Activated CD4-positive, CD25-positive, alpha-beta regulatory T cell (primary cell): Measurements from ENCODE around the gene TBX4.
A peak's percentile ranks its signal among the peaks of the same experiment; 100 is the strongest.

ENCODE experiments used
- DNase-seq, 4 experiments: peaks; one replicate each; lab custom pipeline; 2025; lab: John Stamatoyannopoulos, UW

TBX4 gene

DNA sequence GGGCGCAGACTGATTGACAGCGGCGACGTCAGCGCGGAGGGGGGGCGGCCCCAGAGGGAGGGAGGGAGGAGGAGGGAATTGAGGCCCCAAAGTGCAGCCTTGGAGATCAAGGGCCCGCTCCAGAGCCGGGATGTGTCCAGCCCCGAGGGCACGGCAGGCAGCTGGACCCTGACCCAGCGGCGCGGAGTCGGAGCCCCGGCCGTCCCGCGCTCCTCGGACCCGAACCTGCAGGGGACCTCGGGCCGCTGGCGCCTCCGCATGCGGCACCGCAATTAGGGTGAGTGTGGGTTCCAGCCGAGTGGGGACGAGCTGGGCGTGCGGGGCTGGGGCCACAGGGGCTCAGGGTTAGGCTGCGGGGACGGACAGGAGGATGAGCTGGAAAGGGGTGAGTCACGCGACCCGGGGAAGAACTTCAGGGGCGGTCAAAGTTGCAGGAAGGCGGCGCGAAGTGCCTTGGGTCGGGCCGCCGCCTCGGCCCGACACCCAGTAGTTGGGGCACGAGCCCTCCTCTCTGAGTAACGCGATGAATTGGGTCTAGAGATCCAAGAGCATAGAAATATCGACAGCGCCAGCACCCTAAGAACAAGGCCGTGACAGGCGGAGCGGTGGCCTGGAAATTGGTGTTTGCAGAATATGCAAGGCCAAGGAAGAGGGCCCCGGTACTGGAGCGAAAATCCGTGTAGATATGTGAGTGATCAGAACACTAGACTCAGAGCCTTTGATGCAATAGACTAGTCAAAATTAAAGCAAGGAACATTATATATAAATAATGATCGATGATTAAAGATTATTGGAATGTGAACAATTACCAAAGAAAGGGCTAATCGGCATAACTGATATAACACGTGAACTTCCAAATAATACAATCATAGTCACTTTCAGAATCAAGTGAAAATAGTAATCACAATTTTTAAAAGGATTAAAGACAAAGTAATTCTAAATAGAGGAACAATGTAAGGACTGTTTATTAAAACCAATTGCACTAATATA is at the start of gene TBX4:
Gene TBX4 (plus strand): TSS at position 122 of the 990 bp plus-strand sequence. CDS start 4,069 bp downstream, outside the sequence.
- no peak for DNase-seq

DNA sequence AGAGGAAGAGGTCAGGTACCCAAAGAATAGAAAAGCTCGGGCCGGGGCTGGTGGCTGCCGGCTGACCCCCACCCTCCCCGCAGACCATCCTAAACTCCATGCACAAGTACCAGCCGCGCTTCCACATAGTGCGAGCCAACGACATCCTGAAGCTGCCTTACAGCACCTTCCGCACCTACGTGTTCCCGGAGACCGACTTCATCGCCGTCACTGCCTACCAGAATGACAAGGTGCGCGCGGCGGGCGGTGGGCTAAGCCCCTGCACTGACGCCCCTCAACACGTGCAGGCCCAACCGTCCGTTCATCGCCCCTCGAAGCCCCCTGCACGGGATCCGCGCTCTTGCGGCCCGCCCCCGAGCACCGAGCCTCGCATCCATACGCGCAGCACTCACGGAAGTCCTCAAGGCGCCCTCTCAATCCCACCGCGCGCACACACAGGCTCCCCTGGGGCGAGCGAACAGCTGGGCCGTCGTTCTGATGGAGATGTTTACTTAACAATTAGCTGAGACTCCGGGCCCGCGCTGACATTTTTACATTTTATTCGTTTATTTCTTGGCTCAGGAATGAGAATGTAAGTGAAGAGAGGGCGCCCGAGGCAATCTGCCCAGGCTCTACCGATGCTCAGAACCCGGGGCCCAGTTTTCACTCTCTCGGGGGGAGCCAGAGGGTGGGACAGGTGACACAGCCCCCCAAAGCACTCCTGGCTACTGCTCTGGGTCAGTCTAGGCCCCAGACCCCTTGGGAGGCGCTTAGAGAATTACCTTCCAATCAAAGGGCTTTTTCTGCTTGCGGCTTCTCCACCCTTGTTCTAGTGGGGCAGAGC is 49.0 kb upstream of the TBX4 start:
- no peak for DNase-seq

DNA sequence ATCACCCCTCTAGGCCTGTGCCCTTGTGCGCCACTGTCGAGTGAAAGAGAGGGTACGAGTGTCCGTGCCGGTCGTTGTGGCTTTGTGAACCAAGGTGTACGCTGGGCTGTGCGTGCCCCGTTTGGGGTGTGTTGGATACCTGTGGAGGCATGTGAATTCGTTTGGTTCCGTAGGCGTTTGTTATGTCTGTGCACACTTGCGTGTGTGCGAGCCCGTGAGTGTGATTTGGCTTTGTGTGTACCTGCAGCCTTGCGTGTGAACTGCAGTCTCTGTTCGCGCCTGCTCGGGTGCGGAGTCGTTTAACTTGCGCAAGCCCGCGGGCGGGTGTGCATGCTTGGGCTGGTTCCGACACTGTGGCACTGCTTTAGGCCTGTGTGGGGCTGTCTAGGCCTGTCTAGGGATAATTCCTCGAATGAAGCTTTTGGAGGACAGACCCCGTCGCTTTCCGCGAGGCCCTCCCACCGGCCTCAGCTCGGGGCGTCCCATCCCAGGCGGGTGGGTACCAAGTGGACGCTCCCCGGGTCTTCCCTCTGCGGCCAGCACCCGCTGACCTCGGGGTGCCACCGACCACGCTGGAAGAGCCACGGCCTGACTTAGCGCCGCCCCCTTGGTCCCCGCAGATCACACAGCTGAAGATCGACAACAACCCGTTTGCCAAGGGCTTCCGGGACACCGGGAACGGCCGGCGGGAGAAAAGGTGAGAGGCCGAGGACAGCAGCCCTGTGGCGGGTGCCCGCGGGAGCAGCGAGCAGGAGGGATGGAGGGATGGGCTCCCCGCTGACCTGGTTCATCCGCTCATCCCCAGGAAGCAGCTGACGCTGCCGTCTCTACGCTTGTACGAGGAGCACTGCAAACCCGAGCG is 48.2 kb upstream of the TBX4 start:
- DNase-seq = no peak

DNA sequence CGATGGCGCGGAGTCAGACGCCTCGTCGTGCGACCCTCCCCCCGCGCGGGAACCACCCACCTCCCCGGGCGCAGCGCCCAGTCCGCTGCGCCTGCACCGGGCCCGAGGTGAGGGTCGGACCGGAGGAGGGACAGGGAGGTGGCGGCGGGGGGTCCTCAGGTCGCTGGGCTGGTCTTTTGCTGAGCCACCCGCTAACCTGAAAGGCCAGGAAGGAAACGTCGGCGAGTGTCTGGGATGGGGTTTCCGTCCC is 47.6 kb upstream of the TBX4 start:
- no peak for DNase-seq

DNA sequence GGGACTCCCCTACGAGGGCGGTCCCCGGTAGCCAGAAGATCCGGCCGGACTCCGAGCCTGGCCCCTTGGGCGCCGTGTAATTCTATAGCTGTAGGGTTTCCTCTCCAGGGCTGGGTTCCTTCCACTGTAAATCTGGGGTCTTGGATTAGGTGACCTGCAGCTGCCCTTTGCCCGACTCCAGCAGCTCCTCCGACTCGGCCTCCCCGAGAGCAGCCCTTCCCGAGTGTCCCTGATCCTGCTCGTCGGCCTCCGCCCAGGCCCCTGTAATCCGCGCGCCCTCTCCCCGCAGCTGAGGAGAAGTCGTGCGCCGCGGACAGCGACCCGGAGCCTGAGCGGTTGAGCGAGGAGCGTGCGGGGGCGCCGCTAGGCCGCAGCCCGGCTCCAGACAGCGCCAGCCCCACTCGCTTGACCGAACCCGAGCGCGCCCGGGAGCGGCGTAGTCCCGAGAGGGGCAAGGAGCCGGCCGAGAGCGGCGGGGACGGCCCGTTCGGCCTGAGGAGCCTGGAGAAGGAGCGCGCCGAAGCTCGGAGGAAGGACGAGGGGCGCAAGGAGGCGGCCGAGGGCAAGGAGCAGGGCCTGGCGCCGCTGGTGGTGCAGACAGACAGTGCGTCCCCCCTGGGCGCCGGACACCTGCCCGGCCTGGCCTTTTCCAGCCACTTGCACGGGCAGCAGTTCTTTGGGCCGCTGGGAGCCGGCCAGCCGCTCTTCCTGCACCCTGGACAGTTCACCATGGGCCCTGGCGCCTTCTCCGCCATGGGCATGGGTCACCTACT is 47.1 kb upstream of the TBX4 start:
- DNase-seq = no peak

DNA sequence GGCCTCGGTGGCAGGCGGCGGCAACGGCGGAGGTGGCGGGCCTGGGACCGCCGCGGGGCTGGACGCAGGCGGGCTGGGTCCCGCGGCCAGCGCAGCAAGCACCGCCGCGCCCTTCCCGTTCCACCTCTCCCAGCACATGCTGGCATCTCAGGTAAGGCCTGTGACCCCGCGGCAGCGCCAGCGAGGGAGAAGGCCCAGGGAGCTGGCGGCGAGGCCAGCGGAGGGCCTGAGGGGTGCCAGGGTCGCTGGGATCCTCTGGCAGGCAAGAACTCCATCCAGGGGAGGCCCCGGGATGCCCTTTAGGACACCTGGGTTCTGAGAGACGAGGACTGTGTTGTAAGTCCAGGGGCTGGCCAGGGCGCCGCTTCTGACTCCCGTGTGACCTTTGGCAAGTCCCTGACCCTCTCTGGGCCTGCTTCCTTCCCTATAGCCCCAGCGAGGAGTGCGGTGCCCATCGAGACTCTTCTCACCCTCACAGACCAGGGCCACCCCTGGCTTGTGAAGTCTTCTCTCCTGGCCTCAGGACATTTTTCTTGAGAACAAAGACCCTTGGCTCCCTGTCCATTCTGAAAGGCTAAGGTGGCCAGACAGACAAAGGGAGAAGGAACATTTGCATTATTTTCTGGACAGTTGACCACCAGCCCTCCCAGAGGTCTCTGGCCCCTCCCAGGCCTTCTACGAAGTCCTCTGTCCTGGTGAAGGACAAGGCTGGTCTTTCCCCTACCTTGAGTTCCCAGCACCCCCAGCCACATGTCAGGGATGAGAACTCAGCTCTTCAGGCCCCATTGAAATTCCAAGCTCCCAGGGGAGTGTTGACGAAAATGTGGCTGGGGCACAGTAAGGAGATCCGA is 46.3 kb upstream of the TBX4 start:
- no peak for DNase-seq

DNA sequence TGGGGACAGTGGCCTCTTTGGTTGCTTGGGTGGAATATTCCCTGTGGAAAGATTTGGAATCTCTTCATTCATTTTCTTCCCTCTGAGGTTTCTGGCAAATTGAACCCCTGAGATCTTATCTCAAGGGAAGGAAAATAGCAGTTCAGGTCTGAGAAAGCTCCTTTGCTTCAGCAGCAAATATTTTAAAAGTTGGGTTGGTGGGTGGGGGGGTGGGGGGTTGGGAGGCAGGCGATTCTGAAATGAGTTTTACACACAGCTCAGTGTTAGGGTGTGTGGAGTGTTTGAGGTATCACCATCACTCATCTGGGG is 45.7 kb upstream of the TBX4 start:
- DNase-seq = no peak

DNA sequence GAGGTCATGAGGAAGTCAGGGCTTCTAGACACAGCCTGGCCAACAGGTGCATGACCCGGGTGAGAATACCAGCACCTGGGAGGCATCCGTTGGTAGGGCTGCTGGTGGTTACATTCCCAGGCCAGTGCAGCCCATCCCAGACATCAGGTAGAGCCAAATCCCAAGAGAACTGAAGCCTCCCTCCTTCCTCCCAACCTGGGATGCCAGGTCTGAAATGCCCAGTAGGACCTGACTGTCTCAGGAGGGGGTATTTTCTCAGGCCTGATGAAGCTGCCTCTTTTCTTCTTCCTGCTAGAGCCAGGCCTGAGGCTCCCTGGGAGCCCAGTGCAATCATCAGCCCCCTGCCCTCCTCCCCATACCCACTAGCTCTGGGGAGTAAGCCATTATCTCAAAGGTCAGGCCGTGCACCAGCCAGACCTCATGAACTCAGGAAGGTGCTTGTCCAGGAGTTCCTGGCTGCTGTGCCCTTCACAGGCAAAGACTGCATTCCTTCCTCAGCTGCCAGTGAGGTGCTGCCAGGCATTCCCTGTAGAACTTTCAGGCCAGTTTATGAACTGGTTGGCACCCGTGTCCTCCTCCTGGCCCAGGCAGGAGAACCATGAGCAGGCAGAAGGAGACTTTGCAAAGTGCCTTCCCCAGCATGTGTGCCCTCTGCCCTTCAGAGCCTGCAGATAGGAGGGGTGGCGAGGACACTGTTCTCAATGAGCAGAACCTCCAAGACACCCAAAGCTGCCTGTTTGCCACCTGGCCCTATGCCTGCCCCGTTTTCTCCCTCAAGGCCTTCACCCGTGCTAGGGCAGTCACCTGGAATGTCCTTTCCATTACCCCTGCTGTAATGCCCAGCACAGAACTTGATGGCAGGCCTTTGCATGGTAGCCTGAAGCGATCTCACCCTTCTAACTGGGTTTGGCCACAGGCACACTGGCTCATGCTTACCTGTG is 45.0 kb upstream of the TBX4 start:
- no peak for DNase-seq

DNA sequence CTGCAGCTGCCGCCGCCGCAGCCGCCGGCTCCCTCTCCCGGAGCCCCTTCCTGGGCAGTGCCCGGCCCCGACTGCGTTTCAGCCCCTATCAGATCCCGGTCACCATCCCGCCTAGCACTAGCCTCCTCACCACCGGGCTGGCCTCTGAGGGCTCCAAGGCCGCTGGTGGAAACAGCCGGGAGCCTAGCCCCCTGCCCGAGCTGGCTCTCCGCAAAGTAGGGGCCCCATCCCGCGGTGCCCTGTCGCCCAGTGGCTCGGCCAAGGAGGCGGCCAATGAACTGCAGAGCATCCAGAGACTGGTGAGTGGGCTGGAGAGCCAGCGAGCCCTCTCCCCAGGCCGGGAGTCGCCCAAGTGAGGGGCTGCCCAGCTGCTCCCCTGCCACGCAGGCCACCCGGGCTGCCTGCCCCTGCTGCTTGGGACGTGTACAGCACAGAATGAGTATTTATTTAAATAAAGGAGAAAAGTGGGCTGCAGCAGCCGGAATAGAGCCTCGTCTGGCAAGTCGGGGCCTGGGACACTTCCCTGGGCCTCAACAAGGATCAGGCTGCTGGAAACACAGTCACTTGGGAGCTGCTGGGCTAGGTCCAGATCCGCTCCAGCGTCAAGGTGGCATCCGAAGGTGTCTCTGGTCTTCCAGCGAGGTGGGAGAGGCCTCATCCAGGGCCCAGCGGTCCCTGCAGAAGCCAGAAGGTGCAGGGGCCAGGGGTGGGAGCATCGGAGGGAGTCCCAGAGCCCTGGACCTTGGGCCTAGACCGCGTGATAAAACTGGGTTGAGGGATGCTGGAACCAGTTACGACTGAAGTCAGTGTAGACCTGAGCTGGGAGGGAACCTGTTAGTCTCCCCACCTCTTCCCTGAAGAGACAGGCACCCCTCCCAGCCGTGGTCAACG is 43.8 kb upstream of the TBX4 start:
- DNase-seq = no peak

DNA sequence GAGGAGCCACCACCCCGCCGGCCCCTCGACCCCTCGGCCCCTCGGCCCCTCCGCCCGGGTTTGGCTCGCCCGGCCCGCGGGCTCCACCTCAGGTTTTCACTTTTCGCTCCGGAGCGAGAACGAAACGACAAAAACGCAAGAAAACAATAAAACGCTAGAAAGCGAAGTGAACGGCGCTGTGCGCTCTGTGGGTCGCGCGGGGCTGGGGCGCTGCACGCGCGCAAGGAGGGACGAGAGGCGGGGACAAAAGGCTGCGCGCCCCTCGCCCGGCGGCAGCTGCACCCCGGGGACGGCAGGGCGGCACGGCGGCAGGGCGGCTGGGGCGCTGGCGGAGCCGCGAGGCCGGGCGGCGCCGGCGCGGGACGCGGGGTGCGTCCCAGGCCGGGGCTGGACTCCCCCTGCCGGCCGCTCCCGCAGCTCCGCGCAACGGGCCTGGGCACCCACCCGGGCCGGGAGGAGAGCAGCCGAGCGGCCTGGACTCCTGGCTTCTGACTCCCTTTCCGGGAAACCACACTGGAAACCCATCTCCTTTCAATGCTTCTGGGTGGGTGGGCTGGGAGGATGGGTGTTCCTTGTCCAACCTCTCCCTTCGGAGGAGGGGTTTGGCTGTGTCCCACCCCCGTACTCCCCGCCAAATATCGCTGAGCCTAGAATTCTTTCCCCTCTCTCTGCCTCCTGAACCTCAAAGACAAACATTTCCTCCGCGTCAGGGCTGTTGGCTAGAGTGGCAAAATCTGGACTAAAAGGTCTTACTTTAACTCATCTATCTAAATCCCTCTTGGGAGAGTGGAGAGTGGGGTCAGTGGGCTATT is 42.7 kb upstream of the TBX4 start:
- no peak for DNase-seq

DNA sequence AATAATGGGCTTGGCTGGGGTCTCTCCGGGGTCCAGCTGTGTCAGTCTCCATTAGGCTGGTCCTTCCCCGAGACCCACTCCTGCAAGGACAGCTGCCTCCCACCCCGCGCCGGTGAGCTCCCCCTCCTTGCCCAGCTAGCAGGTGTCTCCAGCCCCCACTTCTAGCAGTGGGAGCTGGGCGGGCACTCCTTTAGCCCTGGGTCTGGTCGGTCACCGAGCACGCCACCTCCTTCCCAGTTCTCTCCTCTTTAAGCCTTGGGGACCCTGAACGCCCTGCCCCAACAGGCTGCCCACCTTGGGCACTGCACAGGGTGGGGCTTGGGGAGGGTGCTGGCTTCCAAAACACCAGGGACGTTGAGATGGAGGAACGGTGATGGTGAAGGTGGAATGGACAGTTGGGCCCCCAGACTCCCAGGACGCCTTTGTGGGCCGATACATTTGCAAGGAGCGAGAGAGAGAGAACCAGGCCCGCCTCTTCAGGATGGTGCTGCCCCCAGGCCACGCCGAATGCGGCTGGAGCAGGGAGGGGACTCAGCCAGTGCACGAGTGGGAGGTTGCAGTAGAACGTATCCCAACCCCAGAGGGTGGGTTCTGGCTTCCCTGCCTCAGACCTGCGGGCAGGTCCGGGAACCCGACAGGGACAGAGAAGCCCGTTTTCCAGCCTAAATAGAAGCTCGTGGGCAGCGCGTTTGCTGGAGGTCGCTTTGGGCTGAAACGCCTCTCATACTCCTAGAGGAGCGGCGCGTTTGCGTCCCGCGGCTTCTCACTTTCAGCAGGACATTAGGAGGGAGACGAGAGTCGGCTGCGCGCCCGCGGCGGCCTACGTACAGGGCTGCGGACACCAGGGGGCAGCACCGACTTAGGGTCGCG is 41.8 kb upstream of the TBX4 start:
- peak; percentile 50 to 63 (median 56) for DNase-seq

DNA sequence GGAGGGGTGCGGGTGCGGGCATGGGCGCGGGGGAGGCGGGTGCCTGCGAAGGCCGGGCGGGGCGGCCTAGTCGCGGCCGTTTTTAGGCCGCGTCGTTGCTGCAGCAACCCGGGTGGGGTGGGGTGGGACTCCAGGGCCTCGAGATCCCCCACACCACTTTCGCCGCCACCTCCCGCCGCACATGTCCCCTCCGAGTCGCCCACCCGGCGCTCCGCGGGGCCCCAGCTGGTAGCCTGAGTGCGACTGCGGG is 41.3 kb upstream of the TBX4 start:
- no peak for DNase-seq

DNA sequence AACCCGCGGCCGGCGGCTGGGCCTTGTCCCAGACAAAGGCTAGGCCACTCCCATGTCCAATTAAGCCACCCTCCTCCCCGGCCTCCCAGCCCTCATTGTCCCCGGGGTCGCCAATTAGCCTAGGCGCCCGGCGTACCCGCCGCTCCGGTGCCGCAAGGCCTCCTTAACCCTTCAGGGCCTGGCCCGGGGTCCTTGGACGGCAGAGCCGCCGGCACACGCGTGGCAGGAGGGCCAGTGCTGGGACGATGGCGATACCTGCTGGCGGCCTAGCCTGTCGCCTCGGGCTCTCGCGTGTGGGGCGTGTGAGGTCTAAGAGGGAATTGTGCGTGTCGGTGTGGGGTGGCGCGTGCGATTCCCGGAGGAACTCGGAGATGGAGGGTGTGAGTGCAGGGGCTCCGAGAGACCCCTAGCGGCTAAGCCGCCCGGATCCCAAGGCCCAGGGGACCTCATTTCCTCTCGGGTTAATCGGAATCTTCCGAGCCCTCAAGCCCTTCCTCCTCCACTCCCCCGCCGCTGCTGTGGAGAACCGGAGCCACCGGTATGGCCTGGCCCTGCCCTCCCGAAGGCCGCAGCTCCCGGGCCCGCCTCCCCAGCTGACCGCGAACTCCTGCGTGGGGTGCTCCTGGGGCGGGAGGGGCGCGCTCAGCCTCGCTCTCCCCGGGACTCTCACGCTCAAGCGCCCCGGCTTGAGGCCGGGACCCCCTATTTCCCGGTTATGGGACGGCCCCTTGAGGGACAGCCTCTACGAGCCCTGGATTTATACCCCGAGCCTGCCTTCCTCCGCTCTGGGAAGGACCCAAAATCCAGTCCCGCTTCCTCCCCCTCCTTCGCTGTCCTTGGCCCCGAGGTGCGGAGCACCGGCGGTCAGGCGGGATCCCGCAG is 40.7 kb upstream of the TBX4 start:
- no peak for DNase-seq

DNA sequence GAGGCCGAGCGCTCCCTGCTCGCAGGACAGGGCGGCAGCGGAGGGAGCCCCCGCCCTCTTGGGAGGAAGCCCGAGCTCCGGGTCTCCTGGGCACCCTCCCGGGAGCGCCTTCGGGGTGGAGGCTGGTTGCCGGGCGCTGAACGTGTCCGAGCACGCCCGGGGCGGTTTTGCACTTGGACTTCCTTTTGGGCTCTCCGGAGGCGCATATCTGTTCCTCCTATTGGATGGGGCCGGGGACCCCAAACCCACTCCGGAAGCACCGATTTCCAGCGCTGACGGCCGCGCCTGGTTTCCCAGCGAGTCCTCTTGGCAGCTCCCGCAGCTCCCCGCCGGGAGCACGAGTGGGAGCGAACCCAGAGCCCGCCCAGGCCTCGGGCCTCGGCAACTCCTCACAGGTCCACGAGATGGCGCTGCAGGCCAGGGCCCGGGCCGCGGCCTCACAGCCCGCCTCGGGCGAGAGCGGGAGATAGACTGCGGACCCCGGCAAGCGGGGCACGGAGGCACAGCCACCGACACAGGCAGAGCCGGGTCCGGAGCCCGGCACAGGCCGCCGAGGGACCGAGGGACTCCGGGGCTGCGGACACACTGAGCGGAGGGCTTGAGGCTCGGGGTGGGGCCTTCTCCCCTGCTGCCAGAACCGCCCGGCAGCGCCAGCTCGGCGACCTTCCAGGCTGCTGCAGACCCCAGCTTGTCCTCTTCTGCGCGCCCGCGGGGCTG is 39.9 kb upstream of the TBX4 start:
- DNase-seq = peak; percentile 60 to 66 (median 60)
